Measurements from ENCODE around the gene IFITM1. TPM values are rescaled to one million over a fixed set of nuclear protein-coding genes. Genes with fewer than 3 reads are reported as not detected.
A peak's percentile ranks its signal among the peaks of the same experiment; 100 is the strongest.
"Not testable (repeated sequence)": the region's sequence is repeated elsewhere in the genome, so short reads cannot be mapped to it uniquely, and the experiment has no call there.

IFITM1 gene
- total and polyA plus RNA-seq, 9 of the 15 experiments (the other 6 are each of a cell fraction or from before 2014, with no cell fraction given), result 691 to 5,579 (median 974) TPM

DNA sequence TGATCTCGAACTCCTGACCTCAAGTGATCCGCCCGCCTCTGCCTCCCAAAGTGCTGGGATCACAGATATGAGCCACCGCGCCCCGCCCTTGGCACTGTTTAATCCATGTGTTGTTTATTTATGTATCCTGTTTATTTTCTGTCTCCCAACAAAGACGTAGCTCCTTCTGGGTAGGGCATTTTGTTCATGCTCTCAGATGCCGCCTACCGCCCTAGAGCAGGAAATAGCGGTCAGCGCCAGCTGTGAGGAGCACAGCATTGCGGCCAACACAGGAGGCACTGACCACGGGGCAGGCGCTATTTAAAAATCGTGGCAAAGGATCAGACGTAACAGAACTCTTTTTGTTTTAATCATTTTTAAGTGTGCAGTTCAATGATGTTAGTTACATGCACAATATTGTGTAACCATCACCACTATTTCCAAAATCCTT lies 45.1 kb upstream of the IFITM1 start (continued):
- TF ChIP-seq, protein P1, sequence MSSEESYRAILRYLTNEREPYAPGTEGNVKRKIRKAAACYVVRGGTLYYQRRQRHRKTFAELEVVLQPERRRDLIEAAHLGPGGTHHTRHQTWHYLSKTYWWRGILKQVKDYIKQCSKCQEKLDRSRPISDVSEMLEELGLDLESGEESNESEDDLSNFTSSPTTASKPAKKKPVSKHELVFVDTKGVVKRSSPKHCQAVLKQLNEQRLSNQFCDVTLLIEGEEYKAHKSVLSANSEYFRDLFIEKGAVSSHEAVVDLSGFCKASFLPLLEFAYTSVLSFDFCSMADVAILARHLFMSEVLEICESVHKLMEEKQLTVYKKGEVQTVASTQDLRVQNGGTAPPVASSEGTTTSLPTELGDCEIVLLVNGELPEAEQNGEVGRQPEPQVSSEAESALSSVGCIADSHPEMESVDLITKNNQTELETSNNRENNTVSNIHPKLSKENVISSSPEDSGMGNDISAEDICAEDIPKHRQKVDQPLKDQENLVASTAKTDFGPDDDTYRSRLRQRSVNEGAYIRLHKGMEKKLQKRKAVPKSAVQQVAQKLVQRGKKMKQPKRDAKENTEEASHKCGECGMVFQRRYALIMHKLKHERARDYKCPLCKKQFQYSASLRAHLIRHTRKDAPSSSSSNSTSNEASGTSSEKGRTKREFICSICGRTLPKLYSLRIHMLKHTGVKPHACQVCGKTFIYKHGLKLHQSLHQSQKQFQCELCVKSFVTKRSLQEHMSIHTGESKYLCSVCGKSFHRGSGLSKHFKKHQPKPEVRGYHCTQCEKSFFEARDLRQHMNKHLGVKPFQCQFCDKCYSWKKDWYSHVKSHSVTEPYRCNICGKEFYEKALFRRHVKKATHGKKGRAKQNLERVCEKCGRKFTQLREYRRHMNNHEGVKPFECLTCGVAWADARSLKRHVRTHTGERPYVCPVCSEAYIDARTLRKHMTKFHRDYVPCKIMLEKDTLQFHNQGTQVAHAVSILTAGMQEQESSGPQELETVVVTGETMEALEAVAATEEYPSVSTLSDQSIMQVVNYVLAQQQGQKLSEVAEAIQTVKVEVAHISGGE (CRISPR knock-in tag; IDR thresholded peaks at IDR 0.05), result peak in 1 of 3 experiments; percentile 48; a peak in 1 of 6 replicates
- TF ChIP-seq REST (IDR thresholded peaks at IDR 0.05; ENCODE audit: borderline replicate concordance) (peak; percentile 68), MAFG (tag; conservative IDR thresholded peaks at IDR 0.05) (0 out of 2 replicates have a peak, but pooled peaks have one; percentile 14), RB1 (IDR thresholded peaks at IDR 0.05; ENCODE audit: low read depth) (peak; percentile 55; the same call in 1 of the 2 replicates), ZNF3 (CRISPR knock-in tag; IDR thresholded peaks at IDR 0.05) (0 out of 2 replicates have a peak, but pooled peaks have one; percentile 12), E2F6 (IDR thresholded peaks at IDR 0.05; ENCODE audit: borderline replicate concordance in 1 of 2, extremely low read depth in 1 of 2, insufficient read depth in 1 of 2, insufficient read length in 1 of 2, low read depth in 1 of 2, low read length in 1 of 2, poor library complexity in 1 of 2, severe bottlenecking in 1 of 2) (peak; percentile 33 to 72), TRIM28 (IDR thresholded peaks at IDR 0.05) (0 out of 2 replicates have a peak, but pooled peaks have one; percentile 12), ZNF76 (CRISPR knock-in tag; IDR thresholded peaks at IDR 0.05; ENCODE audit: borderline replicate concordance) (peak; percentile 61; the same call in 1 of the 2 replicates), ETV5 (CRISPR knock-in tag; IDR thresholded peaks at IDR 0.05; ENCODE audit: low read depth) (0 out of 2 replicates have a peak, but pooled peaks have one; percentile 3), ARID1B (IDR thresholded peaks at IDR 0.05) (peak; percentile 51), SMARCA4 (IDR thresholded peaks at IDR 0.05) (0 out of 2 replicates have a peak, but pooled peaks have one; percentile 11)
- TF ChIP-seq REST (CRISPR knock-in tag; IDR thresholded peaks at IDR 0.05; ENCODE audit: low read depth), result not testable (repeated sequence)
- TF ChIP-seq, protein P2, sequence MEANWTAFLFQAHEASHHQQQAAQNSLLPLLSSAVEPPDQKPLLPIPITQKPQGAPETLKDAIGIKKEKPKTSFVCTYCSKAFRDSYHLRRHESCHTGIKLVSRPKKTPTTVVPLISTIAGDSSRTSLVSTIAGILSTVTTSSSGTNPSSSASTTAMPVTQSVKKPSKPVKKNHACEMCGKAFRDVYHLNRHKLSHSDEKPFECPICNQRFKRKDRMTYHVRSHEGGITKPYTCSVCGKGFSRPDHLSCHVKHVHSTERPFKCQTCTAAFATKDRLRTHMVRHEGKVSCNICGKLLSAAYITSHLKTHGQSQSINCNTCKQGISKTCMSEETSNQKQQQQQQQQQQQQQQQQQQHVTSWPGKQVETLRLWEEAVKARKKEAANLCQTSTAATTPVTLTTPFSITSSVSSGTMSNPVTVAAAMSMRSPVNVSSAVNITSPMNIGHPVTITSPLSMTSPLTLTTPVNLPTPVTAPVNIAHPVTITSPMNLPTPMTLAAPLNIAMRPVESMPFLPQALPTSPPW (CRISPR knock-in tag; IDR thresholded peaks at IDR 0.05), result peak; percentile 44; the same call in 1 of the 2 replicates

All from K562 (cell line).